GM21367 (cell line): ENCODE data around the gene PTGIR.

Source experiments
- ATAC-seq: cut with Tn5 transposase; IDR thresholded peaks from one replicate; pipeline ENCODE4 v1.9.1; 2021; ENCODE audit not compliant: unreplicated experiment

PTGIR gene

GRCh38 chr19:46616631-46617322 is 8.1 kb downstream of the PTGIR start:
- ATAC-seq = no peak

DNA sequence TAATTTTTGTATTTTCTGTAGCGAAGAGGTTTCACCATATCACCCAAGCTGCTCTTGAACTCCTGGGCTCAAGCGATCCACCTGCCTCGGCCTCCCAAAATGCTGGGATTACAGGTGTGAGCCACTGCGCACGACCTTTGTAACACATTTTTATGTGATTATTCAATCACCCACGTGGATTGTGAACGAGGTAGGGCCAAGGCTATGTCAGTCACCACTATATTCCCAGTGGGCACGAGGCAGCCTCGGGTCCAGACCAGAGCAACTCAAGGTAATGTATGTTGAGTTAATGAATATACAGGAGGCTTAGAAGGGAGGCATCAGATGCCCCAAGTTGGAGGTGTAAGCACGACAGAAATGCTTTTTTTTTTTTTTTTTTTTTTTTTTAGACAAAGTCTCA is 8.9 kb downstream of the PTGIR start:
- ATAC-seq = no peak

DNA sequence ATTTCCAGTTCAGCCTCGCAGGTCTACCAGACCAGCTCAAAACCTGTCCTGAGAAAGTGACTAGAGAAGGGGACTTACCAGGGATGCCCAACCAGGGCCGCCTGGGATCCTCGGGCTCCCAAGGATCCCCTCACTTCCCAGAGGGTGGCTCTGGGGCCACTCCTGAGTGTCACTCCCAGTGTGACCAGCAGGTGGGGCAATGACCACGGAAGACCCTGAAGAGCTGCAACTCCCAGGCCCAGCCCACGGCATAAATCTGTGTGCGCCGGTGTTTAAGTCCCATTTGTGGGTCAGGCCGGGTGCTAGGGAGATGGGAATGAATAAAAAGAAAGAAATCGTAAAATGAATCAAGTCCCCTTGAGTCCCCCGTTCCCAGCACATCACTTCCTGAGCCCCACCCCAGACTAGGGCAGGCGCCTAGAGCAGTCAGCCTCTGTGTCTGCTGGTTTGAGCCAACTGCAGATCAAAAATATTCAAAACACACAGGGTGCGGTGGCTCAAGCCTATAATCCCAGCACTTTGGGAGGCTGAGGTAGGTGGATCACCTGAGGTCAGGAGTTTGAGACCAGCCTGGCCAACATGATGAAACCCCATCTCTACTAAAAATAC is 10.7 kb downstream of the PTGIR start:
- no peak for ATAC-seq

- no peak for ATAC-seq
These were observed 11.4 kb downstream of the PTGIR start for GRCh38 chr19:46613525-46613924.

GRCh38 chr19:46611776-46612175 is 13.1 kb downstream of the PTGIR start:
- ATAC-seq = no peak

DNA sequence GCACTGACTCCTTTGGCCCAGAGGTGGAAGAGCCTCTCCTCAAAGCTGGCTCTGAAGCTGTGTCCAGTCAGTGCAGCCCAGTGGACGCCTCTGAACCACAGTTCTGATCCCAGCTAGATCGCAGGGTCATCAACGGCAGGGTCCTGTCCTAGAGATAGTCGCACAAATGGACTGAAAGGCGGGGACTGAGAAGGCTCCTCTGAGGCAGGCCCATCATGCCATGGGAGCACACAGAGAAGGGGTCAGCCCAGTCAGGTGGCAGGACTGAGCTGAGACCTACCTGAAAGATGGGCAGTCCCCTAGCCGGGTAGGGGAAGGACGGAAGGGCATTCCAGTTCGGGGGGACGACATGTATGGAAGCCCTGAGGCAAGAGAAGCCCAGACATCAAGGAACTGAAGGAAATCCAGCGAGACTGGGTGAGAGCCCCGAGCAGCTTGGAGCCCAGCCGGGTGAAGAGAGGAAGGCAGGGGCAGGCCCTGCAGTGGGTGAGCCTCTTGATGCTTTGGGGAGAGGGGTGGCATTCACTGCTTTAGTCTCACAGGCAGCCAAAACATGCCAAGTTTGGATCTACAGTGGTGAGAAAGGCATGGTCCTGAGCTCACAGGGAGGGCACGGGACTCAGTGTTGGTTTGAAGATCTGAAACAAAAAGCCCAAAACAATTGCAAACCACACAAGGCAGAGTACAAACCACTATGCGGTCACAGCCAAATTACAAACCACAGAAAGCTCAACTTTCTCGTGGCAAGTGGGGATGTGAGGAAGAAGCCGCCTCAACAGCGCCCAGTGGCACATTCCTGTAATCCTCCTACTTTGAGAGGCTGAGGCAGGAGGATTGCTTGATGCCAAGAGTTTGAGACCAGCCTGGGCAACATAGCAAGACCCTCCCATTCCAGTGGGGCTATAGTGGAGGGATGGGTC is 13.8 kb downstream of the PTGIR start:
- ATAC-seq = no peak

DNA sequence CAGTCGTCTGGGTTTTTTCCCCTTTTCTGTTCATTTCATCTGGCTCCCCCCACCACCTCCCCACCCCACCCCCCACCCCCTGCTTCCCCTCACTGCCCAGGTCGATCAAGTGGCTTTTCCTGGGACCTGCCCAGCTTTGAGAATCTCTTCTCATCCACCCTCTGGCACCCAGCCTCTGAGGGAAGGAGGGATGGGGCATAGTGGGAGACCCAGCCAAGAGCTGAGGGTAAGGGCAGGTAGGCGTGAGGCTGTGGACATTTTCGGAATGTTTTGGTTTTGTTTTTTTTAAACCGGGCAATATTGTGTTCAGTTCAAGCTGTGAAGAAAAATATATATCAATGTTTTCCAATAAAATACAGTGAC is 14.5 kb downstream of the PTGIR start:
- ATAC-seq = no peak

DNA sequence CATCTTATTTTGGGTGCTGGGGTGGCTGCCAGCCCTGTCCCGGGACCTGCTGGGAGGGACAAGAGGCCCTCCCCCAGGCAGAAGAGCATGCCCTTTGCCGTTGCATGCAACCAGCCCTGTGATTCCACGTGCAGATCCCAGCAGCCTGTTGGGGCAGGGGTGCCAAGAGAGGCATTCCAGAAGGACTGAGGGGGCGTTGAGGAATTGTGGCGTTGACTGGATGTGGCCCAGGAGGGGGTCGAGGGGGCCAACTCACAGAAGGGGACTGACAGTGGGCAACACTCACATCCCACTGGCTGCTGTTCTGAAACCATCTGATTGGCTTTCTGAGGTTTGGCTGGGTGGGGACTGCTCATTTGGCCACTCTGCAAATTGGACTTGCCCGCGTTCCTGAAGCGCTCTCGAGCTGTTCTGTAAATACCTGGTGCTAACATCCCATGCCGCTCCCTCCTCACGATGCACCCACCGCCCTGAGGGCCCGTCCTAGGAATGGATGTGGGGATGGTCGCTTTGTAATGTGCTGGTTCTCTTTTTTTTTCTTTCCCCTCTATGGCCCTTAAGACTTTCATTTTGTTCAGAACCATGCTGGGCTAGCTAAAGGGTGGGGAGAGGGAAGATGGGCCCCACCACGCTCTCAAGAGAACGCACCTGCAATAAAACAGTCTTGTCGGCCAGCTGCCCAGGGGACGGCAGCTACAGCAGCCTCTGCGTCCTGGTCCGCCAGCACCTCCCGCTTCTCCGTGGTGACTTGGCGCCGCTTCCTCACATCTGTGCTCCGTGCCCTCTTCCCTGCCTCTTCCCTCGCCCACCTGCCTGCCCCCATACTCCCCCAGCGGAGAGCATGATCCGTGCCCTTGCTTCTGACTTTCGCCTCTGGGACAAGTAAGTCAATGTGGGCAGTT is 15.1 kb downstream of the PTGIR start:
- ATAC-seq = no peak

DNA sequence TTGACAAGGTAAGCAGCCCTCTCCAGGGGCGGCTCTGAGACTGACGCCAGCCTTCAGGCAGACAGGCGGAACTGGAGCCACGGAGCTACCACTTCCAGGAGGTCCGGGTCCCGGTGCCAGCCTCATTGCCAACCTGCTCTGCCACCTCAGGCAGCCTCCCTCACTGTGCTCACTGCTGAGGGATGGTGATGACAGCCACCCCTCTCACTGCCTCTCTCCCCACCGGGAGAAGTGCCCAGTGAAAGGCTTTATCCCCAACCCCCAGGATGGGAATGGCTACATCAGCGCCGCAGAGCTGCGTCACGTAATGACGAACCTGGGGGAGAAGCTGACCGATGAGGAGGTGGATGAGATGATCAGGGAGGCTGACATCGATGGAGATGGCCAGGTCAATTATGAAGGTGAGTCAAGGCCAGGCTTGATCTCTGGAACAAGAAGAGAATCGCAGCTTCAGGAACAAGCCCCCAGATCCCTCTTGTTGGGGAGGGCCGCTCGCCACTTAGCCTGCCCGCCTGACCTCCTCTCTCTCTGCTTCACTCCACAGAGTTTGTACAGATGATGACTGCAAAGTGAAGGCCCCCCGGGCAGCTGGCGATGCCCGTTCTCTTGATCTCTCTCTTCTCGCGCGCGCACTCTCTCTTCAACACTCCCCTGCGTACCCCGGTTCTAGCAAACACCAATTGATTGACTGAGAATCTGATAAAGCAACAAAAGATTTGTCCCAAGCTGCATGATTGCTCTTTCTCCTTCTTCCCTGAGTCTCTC is 16.1 kb downstream of the PTGIR start:
- ATAC-seq = no peak

- ATAC-seq = no peak
These were observed 16.7 kb downstream of the PTGIR start for GRCh38 chr19:46608178-46608577.

GRCh38 chr19:46607448-46607841 is 17.4 kb downstream of the PTGIR start:
- ATAC-seq = no peak

DNA sequence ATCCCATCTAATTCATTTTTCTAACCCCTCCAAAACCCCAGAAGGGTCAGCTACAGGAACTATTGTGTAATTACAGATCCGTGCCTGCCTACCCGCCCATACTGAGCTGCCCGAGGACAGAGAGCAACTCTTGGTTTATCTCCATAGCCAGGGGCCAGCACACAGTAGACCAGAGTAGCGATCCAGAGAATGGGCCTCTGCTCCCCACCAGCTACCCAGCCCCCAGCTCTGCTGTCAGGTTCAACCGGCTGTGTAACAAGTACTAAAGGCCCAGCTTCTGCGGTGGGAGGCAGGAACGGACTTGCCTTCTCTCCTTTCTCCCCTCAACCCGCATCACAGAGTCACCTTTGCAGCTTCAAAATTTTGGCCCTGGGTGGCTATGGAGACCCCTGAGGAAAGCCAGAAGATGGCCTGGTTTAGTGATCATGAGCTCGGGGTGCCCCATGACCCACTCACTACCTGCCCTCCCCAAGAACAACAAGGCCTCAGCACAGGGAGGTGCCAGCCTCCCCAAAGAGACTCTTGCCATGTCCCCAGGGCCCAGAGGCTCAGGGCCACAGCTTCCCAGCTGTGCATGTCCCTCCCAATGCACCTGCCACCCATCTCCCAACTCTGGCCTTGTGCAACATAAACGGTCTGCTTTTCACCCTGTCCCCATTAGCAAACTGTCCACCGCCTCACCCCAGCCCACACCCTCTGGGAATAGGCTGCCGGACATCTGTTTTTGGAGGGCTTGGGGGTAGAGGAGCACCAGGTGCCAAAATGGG is 18.0 kb downstream of the PTGIR start:
- no peak for ATAC-seq

- no peak for ATAC-seq
These were observed 18.9 kb downstream of the PTGIR start for GRCh38 chr19:46606019-46606418.

- no peak for ATAC-seq
These were observed 19.5 kb downstream of the PTGIR start for GRCh38 chr19:46605356-46605821.

DNA sequence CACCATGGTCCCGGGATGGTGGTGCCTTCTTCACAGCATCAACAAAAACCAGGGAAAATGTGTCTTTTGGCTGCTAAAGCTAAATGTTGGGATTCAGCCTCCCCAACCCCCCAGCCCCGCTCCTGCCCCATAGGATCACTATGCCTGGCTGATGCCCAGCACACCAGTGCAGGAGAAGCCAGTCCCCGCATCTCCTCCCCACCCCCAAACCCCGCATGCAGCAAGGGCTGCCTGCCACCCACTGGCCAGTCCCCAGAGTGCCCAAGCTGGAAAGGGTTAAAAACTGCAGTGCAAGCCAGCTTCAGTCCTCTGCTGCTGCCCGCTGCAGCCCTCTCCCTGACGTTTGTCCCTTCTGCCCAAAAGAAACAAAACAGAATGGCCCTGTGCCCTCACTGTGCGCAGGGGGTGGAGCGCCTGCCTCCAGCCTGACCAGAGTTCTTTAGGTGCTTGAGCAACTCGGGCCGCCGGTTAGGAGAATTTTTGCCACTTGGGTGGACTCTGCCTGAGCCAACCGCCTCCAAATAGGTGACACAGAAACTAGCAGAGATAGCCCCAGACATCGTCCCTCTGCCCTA is 20.0 kb downstream of the PTGIR start:
- no peak for ATAC-seq

GRCh38 chr19:46603752-46604231 is 21.1 kb downstream of the PTGIR start:
- ATAC-seq = no peak

GRCh38 chr19:46603195-46603637 is 21.7 kb downstream of the PTGIR start:
- ATAC-seq = no peak

DNA sequence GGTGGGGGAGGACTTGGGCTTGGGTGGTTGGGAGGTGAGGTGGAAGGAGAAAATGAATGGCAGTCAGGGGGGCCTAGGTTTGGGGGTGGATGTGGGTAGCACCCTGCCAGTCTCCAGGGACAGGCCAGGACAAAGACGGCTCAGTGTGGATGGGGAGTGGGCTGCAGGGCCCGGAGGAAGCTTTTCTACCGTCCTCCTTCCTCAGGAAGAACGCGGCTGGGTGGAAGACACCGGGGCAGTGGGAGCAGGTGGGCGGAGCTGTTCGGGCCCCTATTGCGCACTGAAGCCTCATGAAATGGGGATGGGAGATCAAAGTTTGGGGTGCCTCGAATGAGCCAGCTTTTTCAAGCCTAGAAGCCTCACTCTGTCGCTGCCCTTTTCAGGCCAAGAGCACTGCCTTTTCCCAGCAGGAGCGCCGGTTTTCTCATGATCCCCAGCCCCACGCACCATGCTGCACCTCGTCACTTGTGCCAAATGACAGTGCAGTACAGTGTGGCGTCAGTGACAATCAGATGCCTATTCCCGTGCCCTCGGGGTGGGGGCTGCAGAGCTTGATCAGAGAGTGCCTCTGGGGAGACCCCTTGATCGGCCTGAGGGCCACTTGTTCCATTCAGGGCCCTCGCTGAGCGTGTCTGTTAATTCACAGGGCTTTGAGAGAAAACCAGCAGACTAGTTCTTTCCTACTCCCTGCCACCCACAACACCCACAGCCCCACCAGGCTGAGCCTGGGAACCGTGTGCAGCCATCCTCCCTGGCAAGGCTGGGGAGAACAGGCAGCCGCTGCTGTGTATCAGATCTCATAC is 22.3 kb downstream of the PTGIR start:
- ATAC-seq = no peak
